ENCODE measurements around the gene IFNL3.
"Not testable (repeated sequence)": the region's sequence is repeated elsewhere in the genome, so short reads cannot be mapped to it uniquely, and the experiment has no call there.

The IFNL3 gene

DNA sequence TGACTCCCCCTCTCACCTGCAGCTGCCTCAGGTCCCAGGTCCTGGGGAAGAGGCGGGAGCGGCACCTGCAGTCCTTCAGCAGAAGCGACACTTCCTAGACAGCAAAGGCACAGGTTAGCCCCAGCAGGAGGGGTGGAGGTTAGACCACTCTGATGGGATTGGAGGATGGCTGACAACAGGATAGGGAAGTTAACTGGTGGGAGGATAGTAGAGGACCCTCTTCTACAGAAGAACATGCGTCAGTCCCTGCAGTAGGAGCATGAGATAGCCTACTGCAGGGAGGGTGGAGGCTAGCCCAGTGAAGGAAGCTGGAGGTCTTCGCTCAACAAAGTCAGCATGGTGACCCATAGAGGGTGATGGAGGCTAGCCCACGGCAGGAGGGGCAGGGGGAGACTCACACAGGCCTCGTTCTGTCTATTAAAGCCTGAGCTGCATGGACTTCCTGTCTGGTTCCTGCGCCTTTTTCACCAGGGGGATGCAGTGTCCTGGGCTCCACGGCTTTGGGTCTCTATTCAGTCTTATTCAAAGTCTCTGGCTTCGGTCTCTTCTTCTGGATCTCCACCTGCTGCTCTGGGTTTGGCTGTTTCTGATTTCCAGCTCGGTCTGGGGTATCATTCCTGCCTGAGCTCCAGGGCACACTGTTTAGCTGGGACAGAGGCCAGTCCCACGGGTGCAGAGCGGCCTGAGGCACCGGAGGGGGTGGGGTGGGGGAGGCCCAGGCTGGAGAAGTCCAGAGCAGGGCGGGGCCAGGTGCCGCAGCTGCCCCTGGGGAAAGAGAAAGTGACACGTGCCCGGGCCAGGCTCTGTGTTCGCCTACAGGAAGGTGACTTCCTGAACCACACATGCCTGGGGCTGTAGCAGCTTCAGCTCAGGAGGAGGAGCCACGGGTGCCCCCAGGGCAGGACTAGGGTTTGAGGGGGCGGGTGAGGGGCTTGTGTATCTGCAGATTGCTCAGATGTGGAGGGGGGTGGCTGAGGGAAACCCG is 7.3 kb downstream of the IFNL3 start:
- TF ChIP-seq, protein P1, sequence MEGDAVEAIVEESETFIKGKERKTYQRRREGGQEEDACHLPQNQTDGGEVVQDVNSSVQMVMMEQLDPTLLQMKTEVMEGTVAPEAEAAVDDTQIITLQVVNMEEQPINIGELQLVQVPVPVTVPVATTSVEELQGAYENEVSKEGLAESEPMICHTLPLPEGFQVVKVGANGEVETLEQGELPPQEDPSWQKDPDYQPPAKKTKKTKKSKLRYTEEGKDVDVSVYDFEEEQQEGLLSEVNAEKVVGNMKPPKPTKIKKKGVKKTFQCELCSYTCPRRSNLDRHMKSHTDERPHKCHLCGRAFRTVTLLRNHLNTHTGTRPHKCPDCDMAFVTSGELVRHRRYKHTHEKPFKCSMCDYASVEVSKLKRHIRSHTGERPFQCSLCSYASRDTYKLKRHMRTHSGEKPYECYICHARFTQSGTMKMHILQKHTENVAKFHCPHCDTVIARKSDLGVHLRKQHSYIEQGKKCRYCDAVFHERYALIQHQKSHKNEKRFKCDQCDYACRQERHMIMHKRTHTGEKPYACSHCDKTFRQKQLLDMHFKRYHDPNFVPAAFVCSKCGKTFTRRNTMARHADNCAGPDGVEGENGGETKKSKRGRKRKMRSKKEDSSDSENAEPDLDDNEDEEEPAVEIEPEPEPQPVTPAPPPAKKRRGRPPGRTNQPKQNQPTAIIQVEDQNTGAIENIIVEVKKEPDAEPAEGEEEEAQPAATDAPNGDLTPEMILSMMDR (IDR thresholded peaks at IDR 0.05) = no peak
- no peak for TF ChIP-seq ZFX (IDR thresholded peaks at IDR 0.05; ENCODE audit: borderline replicate concordance)
- H3K27ac ChIP-seq = no peak overlapping the region

DNA sequence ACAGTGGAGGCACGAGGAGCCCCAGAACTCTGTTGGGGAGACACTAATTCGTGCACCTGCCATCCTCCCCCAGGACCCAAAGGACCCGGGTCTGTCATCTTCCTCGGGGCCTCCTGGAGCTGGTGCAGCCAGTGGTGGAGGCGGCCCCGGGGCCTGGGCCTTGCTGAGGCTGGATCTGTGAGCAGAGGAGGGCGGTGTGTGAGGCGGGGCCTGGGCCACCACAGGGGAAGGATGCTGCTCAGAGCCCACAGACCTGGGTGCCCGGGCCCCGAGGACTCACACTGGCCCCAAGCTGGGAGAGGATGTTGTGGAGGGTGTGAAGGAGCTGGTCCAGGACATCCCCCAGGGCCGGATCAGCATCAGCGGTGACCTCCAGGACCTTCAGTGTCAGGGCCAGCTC is 8.3 kb downstream of the IFNL3 start:
- no peak overlapping the region for H3K27ac ChIP-seq
- no peak for TF ChIP-seq ZFX (IDR thresholded peaks at IDR 0.05; ENCODE audit: borderline replicate concordance)
- TF ChIP-seq, protein P1 (IDR thresholded peaks at IDR 0.05) = no peak

DNA sequence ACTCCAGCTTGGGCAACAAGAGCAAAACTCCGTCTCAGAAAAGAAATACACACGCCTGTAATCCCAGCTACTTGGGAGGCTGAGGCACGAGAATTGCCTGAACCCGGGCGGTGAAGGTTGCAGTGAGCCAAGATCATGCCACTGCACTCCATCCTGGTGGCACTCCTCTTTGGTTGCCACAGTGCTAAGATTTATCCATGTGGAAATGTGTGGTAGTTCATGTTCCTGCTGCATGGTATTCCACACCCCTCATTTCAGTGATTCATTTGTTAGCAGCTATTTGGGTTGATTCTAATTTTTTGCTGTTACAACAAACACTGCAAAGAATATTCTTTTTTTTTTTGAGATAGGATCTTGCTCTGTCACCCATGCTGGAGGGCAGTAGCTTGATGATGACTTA is 12.1 kb downstream of the IFNL3 start:
- no peak overlapping the region for H3K27ac ChIP-seq
- TF ChIP-seq ZFX (IDR thresholded peaks at IDR 0.05; ENCODE audit: borderline replicate concordance) = no peak
- TF ChIP-seq, protein P1 (IDR thresholded peaks at IDR 0.05) = no peak

DNA sequence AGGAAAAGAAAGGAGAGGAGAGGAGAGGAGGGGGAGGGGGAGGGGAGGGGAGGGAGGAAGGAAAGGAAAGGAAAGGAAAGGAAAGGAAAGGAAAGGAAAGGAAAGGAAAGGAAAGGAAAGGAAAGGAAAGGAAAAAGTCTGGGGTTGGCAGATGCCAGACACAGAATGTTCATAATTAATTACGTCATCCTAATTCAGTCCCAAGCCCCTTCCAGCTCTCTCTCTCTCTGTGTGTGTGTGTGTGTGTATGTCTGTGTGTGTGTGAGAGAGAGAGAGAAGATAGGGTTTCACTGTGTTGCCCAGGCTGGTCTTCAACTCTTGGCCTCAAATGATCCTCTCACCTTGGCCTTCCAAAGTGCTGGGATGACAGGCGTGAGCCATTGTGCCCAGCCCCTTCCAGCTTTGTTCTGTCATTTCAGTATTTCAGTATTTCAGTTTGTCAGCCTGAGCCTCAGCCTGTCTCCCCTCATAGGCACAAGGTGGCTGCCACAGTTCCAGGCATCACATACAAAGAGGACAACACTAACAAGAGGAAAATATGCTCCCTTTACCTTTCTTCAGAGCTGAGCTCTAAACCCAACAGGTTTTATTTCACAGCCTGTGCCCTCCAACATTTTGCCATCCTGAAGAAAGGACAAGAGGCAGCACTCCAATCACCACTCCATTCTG is 14.6 kb downstream of the IFNL3 start:
- TF ChIP-seq, protein P1 (IDR thresholded peaks at IDR 0.05) = no peak
- TF ChIP-seq ZFX (IDR thresholded peaks at IDR 0.05; ENCODE audit: borderline replicate concordance) = no peak
- no peak overlapping the region for H3K27ac ChIP-seq

DNA sequence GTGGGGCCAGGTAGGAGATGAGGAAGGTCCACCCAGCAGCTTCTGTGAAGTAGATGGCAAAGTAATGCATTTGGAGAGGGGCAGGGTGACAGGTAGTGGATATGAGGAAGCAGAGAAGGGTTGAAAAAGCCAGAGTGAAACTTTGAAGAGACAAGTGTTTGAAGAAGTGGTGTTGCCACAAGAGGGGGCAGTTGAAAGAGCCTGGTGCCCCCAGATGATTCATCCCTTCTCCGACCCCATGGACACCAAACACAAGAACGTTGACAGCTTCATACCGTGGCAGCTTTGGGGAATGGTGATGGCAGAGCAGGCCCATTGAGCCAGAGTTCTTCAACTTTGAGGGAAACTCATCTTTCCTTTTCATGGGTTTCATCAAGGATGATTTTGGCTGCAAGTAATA is 19.9 kb downstream of the IFNL3 start:
- no peak for TF ChIP-seq ZFX (IDR thresholded peaks at IDR 0.05; ENCODE audit: borderline replicate concordance)
- TF ChIP-seq, protein P1 (IDR thresholded peaks at IDR 0.05) = no peak
- no peak overlapping the region for H3K27ac ChIP-seq

DNA sequence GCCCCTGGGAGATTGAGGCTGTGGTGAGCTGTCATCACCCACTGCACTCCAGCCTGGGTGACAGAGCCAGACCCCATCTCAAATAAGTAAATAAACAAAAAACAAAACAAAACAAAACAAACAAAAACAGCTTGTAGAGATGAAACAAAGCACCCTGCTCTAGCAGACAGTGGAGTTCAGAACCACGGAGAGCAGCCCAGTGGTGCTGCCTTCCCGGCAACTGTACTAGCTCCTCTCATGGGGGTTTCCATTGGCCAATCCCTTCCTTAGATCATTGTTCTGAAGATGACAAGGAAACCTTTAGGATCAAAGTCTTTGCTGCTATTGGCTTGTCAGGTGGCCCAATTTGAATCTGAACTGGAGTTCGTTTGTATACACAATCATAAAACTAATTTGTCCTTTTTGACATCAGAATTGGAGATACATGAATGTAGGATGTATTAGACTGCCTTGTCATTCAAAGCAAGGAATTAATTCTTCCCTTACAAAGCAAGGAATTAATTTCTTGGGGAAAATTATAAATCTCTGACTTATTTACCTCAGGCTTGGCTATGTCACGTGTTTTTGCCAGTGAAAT is 21.0 kb downstream of the IFNL3 start:
- TF ChIP-seq ZFX (IDR thresholded peaks at IDR 0.05; ENCODE audit: borderline replicate concordance) = no peak
- TF ChIP-seq, protein P1 (IDR thresholded peaks at IDR 0.05) = no peak
- H3K27ac ChIP-seq = no peak overlapping the region

DNA sequence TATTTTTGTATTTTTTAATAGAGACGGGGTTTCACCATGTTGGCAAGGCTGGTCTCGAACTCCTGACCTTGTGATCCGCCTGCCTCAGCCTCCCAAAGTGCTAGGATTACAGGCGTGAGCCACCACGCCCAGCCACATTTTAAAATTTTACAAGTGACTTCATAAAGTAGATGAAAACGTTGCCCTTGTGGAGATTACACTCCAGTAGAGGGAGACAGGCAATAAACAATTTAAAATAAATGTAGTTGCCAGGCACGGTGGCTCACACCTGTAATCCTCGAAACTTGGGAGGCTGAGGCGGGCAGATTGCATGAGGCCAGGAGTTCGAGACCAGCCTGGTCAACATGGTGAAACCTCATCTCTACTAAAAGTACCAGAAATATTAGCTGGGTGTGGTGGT is 25.7 kb downstream of the IFNL3 start:
- not testable (repeated sequence) for H3K27ac ChIP-seq

Measured in 22Rv1 (cell line).